Activated CD8-positive, alpha-beta memory T cell treated with anti-CD3 and anti-CD28 coated beads for 4 hours (primary cell): ENCODE data around the gene FAF1.
"Not testable (repeated sequence)": the region's sequence is repeated elsewhere in the genome, so short reads cannot be mapped to it uniquely, and the experiment has no call there.

Source experiments
- DNase-seq, 2 donors: peaks; one replicate each; pipeline ENCODE4 v3.0.0-alpha.2; 2020; ENCODE audit warnings: low read depth in 2 of 2

Gene FAF1

GRCh38 chr1:50562106-50562505 is 398.0 kb downstream of the FAF1 start:
- no peak for DNase-seq

- DNase-seq, result no peak
Measured at GRCh38 chr1:50559421-50559820, 400.6 kb downstream of the FAF1 start.

- DNase-seq, result no peak
Measured at GRCh38 chr1:50553921-50554320, 406.1 kb downstream of the FAF1 start.

GRCh38 chr1:50548243-50548642 is 411.8 kb downstream of the FAF1 start:
- no peak for DNase-seq

- no peak for DNase-seq
Measured at GRCh38 chr1:50542362-50542761, 417.7 kb downstream of the FAF1 start.

GRCh38 chr1:50538476-50538875 is 421.6 kb downstream of the FAF1 start:
- no peak for DNase-seq

- DNase-seq, result no peak
Measured at GRCh38 chr1:50531601-50532000, 428.5 kb downstream of the FAF1 start.

- DNase-seq, result no peak
Measured at GRCh38 chr1:50531027-50531426, 429.0 kb downstream of the FAF1 start.

GRCh38 chr1:50529510-50529909 is 430.6 kb downstream of the FAF1 start:
- no peak for DNase-seq

GRCh38 chr1:50527987-50528320 is 432.1 kb downstream of the FAF1 start:
- not testable (repeated sequence) for DNase-seq

- DNase-seq, result no peak
Measured at GRCh38 chr1:50527249-50527986, 432.6 kb downstream of the FAF1 start.

GRCh38 chr1:50526431-50526830 is 433.6 kb downstream of the FAF1 start:
- DNase-seq, result no peak

GRCh38 chr1:50523548-50523947 is 436.5 kb downstream of the FAF1 start:
- no peak for DNase-seq

GRCh38 chr1:50522691-50523342 is 437.2 kb downstream of the FAF1 start:
- DNase-seq, result no peak

GRCh38 chr1:50521703-50522102 is 438.4 kb downstream of the FAF1 start:
- DNase-seq, result no peak

GRCh38 chr1:50517488-50517887 is 442.6 kb downstream of the FAF1 start:
- no peak for DNase-seq

GRCh38 chr1:50516056-50516455 is 444.0 kb downstream of the FAF1 start:
- no peak for DNase-seq

- DNase-seq, result no peak
Measured at GRCh38 chr1:50508040-50508586, 452.0 kb downstream of the FAF1 start.

- DNase-seq, result no peak
Measured at GRCh38 chr1:50505427-50505826, 454.6 kb downstream of the FAF1 start.

GRCh38 chr1:50503515-50503914 is 456.6 kb downstream of the FAF1 start:
- DNase-seq, result no peak

- DNase-seq, result no peak
Measured at GRCh38 chr1:50502147-50502546, 457.9 kb downstream of the FAF1 start.

- no peak for DNase-seq
Measured at GRCh38 chr1:50497007-50497406, 463.1 kb downstream of the FAF1 start.

- no peak for DNase-seq
Measured at GRCh38 chr1:50493710-50494109, 466.4 kb downstream of the FAF1 start.
